ENCODE measurements around the gene RNASEH2C.

DNA sequence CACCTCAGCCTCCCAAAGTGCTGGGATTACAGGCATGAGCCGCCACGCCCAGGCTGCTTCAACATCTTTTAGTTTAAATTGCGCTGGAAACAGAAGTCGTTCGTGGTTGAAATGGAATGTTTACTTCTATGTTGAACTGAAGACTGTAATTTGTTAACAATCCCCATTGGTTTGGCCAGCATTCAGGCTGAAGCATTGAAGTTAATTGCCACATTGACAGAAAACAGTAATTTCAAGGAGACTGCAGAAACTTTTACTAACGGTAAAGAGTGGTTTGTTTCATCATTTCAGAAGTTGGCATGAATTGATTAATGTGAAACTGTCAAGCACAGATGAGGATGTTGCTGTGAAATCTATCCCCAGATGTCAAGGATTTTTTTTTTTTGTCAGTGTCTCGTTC lies 45.9 kb upstream of the RNASEH2C start:
- TF ChIP-seq, protein P1, sequence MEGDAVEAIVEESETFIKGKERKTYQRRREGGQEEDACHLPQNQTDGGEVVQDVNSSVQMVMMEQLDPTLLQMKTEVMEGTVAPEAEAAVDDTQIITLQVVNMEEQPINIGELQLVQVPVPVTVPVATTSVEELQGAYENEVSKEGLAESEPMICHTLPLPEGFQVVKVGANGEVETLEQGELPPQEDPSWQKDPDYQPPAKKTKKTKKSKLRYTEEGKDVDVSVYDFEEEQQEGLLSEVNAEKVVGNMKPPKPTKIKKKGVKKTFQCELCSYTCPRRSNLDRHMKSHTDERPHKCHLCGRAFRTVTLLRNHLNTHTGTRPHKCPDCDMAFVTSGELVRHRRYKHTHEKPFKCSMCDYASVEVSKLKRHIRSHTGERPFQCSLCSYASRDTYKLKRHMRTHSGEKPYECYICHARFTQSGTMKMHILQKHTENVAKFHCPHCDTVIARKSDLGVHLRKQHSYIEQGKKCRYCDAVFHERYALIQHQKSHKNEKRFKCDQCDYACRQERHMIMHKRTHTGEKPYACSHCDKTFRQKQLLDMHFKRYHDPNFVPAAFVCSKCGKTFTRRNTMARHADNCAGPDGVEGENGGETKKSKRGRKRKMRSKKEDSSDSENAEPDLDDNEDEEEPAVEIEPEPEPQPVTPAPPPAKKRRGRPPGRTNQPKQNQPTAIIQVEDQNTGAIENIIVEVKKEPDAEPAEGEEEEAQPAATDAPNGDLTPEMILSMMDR (conservative IDR thresholded peaks at IDR 0.05 in 1 of 2, IDR thresholded peaks at IDR 0.05 in 1 of 2; ENCODE audit: extremely low read depth in 1 of 2, insufficient read depth in 1 of 2, low read depth in 1 of 2, low read length in 2 of 2) = no peak
- no peak for TF ChIP-seq EZH2 (IDR thresholded peaks at IDR 0.05; ENCODE audit: borderline replicate concordance, low read length)
